ACC112 (cell line): Measurements from ENCODE around the gene SLC27A5.
A peak's percentile ranks its signal among the peaks of the same experiment; 100 is the strongest.
"Not testable (repeated sequence)": the region's sequence is repeated elsewhere in the genome, so short reads cannot be mapped to it uniquely, and the experiment has no call there.

Source experiments
- H2AFZ ChIP-seq: fragments of 200-600 bp; sonication (generic); one replicate; pipeline ENCODE4 v1.6.0; 2017; ENCODE audit warnings: antibody characterized with exemption, low read length; ENCODE audit not compliant: unreplicated experiment
- H3K27ac ChIP-seq: fragments of 200-600 bp; sonication (generic); 2 replicates; pipeline ENCODE4 v1.5.1; 2014; ENCODE audit warnings: low read depth, mild to moderate bottlenecking, antibody characterized with exemption, low read length, moderate library complexity
- H3K27me3 ChIP-seq: fragments of 200-600 bp; sonication (generic); 2 replicates; pipeline ENCODE4 v1.6.1; 2014; ENCODE audit warnings: mild to moderate bottlenecking, antibody characterized with exemption, low read length, moderate library complexity, mixed read lengths; ENCODE audit not compliant: insufficient read depth
- H3K36me3 ChIP-seq: fragments of 200-600 bp; sonication (generic); 2 replicates; pipeline ENCODE4 v1.6.1; 2016; ENCODE audit warnings: mild to moderate bottlenecking, antibody characterized with exemption, low read length, moderate library complexity, mixed read lengths; ENCODE audit not compliant: insufficient read depth
- H3K4me1 ChIP-seq: fragments of 200-600 bp; sonication (generic); one replicate; pipeline ENCODE4 v1.6.1; 2016; ENCODE audit warnings: low read length, mixed read lengths; ENCODE audit not compliant: insufficient read depth, unreplicated experiment, control insufficient read depth
- H3K4me3 ChIP-seq: fragments of 200-600 bp; sonication (generic); 2 replicates; pipeline ENCODE4 v1.5.1; 2014; ENCODE audit warnings: mild to moderate bottlenecking, low read depth, low read length
- H3K79me2 ChIP-seq: fragments of 200-600 bp; sonication (generic); one replicate; pipeline ENCODE4 v1.6.0; 2016; ENCODE audit warnings: low read length; ENCODE audit not compliant: control insufficient read depth, unreplicated experiment, insufficient read depth

Gene SLC27A5

GRCh38 chr19:58509731-58510083, 2.1 kb downstream of the SLC27A5 start:
- Histone ChIP-seq H3K36me3 (no peaks in the 10 kb centered on the region), H3K4me1 (no peaks in the 10 kb centered on the region), H3K79me2 (peaks cover 4% of the 10 kb centered on the region), H3K27me3 (no peaks in the 10 kb centered on the region), H2AFZ (no peak overlapping the region), H3K27ac (no peak overlapping the region), H3K4me3 (no peak overlapping the region)

- H2AFZ ChIP-seq, H3K79me2 ChIP-seq, H3K36me3 ChIP-seq: not testable (repeated sequence)
These were observed 4.1 kb downstream of the SLC27A5 start for GRCh38 chr19:58507602-58508223.

GRCh38 chr19:58500242-58500641, 11.6 kb downstream of the SLC27A5 start:
- H3K36me3 ChIP-seq = no peaks in the 10 kb centered on the region
- H3K79me2 ChIP-seq = no peaks in the 10 kb centered on the region
- H3K27ac ChIP-seq = no peak overlapping the region
- H3K4me3 ChIP-seq = peak overlapping the region; percentile 76; the same call in 1 of the 2 replicates
- no peaks in the 10 kb centered on the region for H3K27me3 ChIP-seq
- no peaks in the 10 kb centered on the region for H3K4me1 ChIP-seq
- H2AFZ ChIP-seq = no peak overlapping the region

More at GRCh38 chr19:58507602-58508223, 4.1 kb downstream of the SLC27A5 start:
- not testable (repeated sequence) for H3K27me3 ChIP-seq, H3K4me1 ChIP-seq, H3K27ac ChIP-seq, H3K4me3 ChIP-seq

- Histone ChIP-seq H3K36me3 (no peaks in the 10 kb centered on the region), H3K79me2 (no peaks in the 10 kb centered on the region), H3K27ac (no peak overlapping the region), H3K4me1 (no peaks in the 10 kb centered on the region), H3K27me3 (no peaks in the 10 kb centered on the region), H3K4me3 (peak overlapping the region; percentile 76), H2AFZ (peak overlapping the region; percentile 72)
These were observed 12.5 kb downstream of the SLC27A5 start for GRCh38 chr19:58499021-58499927.

DNA sequence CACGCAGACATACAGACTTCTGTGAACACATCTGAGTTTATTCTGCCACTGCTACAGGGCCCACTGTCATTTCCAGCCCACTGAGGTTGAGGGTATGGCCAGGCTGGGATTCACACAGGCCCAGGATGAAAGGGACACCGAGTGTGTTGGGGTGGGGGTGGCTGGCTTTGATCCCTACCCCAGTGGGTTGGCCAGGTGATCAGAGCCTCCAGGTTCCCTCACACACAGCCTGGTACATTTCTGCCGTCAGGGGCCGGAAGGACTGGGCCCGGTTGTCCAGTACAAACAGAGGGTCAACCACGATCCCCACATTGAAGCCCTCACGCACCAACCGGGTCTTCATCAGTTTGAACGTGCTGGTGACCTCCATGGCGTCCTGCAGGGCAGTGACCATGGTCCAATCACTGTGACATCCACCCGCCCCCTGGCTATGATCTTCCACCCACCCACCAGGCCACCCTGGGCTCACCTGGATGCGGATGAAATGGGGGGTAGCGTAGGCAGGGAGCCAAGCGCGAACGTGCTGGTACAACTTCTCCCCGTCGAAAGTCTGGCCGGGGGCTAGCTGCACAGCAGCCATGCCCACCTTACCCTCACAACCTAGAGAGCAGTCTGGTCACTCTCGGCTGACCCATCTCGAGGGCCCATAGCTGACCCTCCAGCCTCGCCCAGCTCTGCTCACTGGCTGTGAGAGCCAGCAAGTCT, 13.3 kb downstream of the SLC27A5 start:
- Histone ChIP-seq H3K27me3 (no peaks in the 10 kb centered on the region), H3K27ac (no peak overlapping the region), H3K79me2 (no peaks in the 10 kb centered on the region), H3K4me3 (peak overlapping the region; percentile 74), H3K36me3 (no peaks in the 10 kb centered on the region), H3K4me1 (no peaks in the 10 kb centered on the region), H2AFZ (peak overlapping the region; percentile 72)

DNA sequence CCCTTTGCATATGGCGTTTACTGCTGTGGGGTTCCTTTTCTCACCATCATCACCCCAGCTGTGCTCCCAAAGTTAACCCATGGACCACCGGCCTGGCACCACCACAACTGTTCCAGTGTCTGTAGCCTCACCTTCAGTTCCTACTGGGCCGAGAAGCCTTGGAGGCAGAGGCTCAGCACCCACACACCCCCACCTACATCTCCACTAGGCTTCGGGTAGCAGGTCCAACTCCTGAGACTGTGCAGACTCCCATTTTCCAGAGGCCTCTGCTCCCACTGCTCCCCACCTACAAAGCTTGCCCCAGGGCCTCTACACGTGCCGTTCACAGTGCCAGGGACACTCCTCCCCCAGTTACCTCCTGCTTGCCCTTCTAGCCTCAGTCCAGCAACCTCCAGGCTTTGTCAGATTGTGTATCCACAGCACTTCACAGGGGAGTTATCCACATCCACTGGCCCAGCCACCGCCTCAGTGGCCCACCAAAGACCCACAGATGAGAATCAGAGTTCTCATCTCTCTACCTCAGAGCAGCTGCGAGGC, 14.1 kb downstream of the SLC27A5 start:
- H3K27ac ChIP-seq = no peak overlapping the region
- H3K36me3 ChIP-seq = no peaks in the 10 kb centered on the region
- H2AFZ ChIP-seq = no peak overlapping the region
- no peaks in the 10 kb centered on the region for H3K4me1 ChIP-seq
- no peak overlapping the region for H3K4me3 ChIP-seq
- H3K27me3 ChIP-seq = no peaks in the 10 kb centered on the region
- no peaks in the 10 kb centered on the region for H3K79me2 ChIP-seq

GRCh38 chr19:58492265-58492664, 19.5 kb downstream of the SLC27A5 start:
- no peaks in the 10 kb centered on the region for H3K79me2 ChIP-seq
- H3K4me3 ChIP-seq = no peak overlapping the region
- H3K27me3 ChIP-seq = no peaks in the 10 kb centered on the region

DNA sequence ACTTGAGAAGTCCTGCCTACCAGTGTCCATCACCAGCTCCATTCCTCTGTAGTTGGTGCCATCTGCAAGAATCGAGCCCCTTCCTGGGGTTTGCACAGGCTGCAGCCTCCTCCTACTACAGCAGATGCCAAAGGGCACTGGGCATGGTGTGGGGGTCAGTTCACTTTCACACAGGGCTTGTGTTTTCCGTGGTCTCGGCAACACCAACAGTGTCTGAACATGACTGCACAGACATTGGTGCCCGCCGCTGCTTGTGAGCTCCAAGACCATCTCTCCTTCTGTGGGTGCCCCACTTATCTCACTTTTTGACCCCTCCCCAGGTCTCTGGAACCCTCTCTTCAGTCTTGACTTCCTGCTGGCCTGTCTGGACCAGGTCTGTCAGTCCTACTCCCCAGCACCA, 20.4 kb downstream of the SLC27A5 start:
- H3K27ac ChIP-seq = no peak overlapping the region
- no peak overlapping the region for H2AFZ ChIP-seq
- H3K4me3 ChIP-seq = no peak overlapping the region
- no peaks in the 10 kb centered on the region for H3K36me3 ChIP-seq
- no peaks in the 10 kb centered on the region for H3K79me2 ChIP-seq
- H3K4me1 ChIP-seq = no peaks in the 10 kb centered on the region
- H3K27me3 ChIP-seq = no peaks in the 10 kb centered on the region

More at GRCh38 chr19:58492265-58492664, 19.5 kb downstream of the SLC27A5 start:
- H3K27ac ChIP-seq = no peak overlapping the region
- no peaks in the 10 kb centered on the region for H3K36me3 ChIP-seq
- no peaks in the 10 kb centered on the region for H3K4me1 ChIP-seq
- H2AFZ ChIP-seq = no peak overlapping the region

- not testable (repeated sequence) for H3K27me3 ChIP-seq, H3K36me3 ChIP-seq, H3K4me1 ChIP-seq, H3K79me2 ChIP-seq, H3K4me3 ChIP-seq, H3K27ac ChIP-seq, H2AFZ ChIP-seq
These were observed 27.4 kb downstream of the SLC27A5 start for GRCh38 chr19:58484349-58484748.

GRCh38 chr19:58483776-58484175, 28.0 kb downstream of the SLC27A5 start:
- Histone ChIP-seq H2AFZ (no peak overlapping the region), H3K4me1 (no peaks in the 10 kb centered on the region), H3K27ac (no peak overlapping the region)

More at GRCh38 chr19:58483776-58484175, 28.0 kb downstream of the SLC27A5 start:
- no peaks in the 10 kb centered on the region for H3K36me3 ChIP-seq
- H3K79me2 ChIP-seq = no peaks in the 10 kb centered on the region
- no peaks in the 10 kb centered on the region for H3K27me3 ChIP-seq
- no peak overlapping the region for H3K4me3 ChIP-seq
